ENCODE results near the gene CRTC2.
A peak's percentile ranks its signal among the peaks of the same experiment; 100 is the strongest.

CRTC2 gene

GRCh38 chr1:153945795-153946621 is 12.4 kb downstream of the CRTC2 start:
- peak; percentile 89 for DNase-seq (ENCODE audit: low spot score)

GRCh38 chr1:153945131-153945794 is 13.1 kb downstream of the CRTC2 start:
- DNase-seq (ENCODE audit: low spot score): peak; percentile 53

- no peak for DNase-seq (ENCODE audit: low spot score)
Measured at GRCh38 chr1:153944827-153945117, 13.6 kb downstream of the CRTC2 start.

DNA sequence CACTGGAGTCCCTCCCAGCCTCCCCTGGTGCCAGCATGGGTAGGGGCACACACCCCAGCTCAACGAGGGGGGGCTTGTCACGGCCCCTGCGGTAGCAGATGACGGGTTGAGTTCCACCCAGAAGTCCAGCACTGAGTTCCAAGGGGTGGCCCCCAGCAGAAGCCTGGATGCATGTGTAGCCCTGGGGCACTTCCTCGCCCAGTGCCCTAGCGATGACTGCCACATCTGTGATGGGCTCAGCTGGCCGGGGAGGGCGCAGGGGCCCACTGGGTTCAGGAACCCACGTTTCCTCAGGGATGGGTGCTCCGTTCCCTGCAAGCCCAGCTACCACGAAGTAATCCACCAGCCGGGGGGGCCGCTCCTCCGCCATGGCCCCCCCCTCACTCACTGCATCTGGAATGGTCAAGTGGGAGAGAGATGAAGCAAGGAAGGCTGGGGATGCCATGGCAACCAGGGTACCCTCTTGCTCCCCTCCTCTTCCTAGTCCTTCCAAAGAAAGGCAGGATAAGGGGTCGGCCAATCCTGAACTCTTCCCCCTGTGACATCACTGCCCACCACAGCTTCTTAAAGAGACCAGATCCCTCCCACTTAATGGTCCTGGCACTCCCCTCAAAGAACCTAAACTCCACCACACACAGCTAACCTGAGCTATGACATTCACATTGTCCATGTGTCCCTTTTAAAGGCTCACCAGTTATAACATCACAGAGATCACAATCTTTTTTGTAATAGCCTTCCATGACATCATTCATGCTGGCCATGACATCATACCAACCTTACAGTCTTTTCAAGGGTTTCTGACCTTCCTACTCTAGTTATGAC is 14.2 kb downstream of the CRTC2 start:
- DNase-seq (ENCODE audit: low spot score): no peak

DNA sequence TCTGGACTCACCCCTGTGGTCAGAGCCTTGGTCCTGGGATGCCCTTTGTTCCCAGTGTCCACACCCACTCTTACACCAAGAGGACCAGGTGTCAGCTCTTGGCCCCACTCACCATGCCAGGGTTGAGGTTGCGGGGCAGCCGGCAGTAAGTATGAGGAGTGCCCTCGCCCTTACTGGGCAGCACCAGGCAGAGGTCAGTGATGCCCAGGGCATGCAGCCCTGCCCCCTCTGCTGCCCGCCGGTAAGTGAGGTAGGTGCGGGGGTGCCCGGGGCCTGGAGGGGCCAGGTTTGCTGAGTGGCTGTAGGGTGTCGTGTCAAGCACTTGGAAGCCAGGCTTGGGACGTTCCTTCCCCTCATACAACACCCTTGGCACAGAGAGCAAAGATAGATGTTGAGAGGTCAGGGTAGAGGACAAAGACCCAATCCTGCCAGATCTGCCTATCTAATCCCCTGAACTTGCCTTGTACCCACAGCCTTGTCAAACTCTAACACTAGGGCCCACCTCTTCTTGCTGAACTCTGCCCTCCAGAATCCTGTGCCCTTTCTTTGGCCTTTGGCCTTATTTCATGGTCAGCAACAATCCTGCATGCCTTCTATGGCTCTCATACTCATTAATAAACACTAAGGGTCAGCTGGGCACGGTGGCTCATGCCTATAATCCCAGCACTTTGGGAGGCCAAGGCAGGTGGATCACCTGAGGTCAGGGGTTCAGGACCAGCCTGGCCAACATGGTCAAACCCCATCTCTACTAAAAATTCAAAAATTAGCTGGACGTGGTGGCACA is 15.5 kb downstream of the CRTC2 start:
- no peak for DNase-seq (ENCODE audit: low spot score)

DNA sequence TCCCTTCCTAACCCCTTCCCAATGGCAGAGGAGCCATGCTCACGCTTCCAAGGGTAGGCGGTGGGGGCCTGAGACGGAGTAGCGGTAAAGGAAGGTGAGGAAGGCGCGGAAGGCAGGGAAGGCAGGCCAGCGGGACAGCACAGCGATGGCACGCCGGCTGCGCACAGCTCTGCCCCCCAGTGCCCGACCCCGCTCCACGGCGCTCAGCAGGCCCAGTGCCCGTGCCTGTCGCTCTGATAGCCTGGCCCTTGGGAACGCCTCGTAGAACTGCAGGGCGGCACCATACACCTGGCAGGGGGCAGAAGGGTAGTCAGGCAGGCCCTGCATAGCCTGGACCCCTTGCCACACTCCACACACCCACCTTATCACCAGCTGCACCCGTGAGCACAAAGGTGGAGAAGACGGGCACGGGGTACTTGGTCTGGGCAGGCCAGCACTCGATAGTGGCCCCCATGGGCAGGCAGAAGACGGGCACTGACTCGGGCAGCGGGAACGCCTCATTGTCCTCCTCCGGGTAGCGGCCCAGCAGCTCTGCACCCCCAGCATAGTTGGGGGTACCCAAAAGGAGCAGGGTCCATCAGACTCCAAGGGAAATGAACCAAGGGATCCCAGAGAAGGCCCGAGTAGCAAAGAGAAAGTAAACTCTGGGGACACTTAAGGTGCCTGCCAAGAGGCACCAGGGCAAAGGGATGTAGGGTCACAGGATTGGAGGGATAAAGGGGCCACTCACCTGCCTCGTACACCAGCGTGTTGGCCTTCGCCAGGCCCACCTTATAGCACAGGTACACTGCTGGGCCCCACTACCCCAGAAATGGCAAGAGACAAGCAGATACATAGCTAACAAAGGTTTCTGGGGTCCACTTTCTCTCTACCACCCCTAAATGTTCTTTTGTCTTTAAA is 16.3 kb downstream of the CRTC2 start:
- DNase-seq (ENCODE audit: low spot score): no peak

GRCh38 chr1:153940756-153941155 is 17.7 kb downstream of the CRTC2 start:
- no peak for DNase-seq (ENCODE audit: low spot score)

- no peak for DNase-seq (ENCODE audit: low spot score)
Measured at GRCh38 chr1:153939476-153939875, 18.9 kb downstream of the CRTC2 start.

DNA sequence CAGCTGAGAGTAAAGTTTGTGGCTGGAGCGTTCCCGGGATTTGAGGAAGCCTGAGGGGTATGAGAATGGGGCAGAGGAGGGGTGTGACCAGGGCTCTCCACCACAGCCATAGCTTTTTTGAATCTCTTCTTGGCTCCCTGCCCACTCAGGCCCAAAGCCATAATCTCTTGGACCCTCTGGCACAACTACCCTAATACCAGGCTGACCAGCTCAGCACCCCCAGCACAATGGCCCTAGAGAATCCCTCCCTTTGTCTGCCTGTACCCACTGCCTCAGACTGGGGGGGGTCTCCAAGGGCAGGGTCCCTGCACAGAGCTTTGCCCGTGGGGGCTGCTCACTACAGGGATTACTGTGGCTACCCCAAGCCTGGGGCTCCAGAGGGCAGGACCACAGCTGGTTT is 19.4 kb downstream of the CRTC2 start:
- no peak for DNase-seq (ENCODE audit: low spot score)

GRCh38 chr1:153937331-153937730 is 21.1 kb downstream of the CRTC2 start:
- DNase-seq (ENCODE audit: low spot score): no peak

- no peak for DNase-seq (ENCODE audit: low spot score)
Measured at GRCh38 chr1:153936011-153936802, 22.2 kb downstream of the CRTC2 start.

DNA sequence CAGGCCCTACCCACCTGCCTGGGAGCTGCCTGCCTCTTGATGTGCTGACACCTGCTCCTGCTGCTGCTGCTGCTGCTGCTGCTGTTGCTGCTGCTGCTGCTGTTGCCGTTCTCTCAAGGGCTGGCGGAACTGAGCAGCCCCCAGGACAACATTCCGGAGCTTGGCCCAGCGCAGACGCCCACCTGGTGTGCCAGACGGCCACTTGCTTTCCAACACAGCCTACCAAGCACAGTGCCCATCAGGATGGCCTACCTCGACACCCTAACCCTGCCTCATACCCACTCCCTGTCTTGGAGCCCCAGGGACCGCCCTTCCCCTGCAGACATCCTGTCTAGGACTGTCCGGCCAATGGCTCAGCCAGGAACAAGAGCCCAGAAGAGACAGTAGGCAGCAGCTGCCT is 23.7 kb downstream of the CRTC2 start:
- no peak for DNase-seq (ENCODE audit: low spot score)

DNA sequence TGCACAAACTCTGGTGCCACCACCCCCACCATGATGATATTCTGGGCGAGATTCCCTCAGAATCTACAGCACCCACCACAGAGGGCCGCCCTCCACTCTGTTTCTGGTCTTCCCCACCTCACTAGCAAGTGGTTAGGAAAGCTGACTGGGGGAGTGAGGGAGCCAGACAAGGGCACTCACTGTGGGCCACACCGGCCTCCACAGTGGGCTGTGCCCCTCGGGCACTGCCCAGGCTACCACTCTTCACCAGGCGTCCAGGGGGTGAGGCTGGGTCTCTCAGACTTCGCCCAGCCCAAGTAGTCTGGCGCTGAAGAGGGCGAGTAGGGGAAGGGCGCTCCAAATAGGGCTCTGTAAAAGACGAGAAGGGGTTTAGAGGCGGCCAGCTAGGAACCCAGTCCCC is 24.5 kb downstream of the CRTC2 start:
- no peak for DNase-seq (ENCODE audit: low spot score)

DNA sequence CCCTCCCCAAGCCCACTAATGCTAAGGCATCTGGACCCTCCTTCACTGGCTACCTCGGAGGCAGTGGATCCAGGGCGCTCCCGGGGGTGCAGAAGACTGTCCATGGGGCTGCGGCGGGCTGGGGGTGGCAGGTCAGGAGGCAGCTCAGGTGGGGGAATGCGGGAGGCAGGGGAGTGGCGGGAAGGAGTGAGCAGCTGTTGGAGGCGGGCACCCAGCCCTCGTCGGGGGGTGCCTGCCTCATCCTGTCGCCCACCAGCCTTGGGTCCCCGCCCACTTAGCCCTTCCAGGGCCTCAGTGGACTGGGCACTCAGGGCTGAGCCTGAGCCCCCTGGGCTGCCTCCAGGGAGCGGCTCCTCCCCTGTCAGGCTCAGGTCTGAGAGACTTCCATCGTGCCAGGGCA is 25.0 kb downstream of the CRTC2 start:
- DNase-seq (ENCODE audit: low spot score): no peak

GRCh38 chr1:153932156-153933131 is 26.0 kb downstream of the CRTC2 start:
- DNase-seq (ENCODE audit: low spot score): no peak

DNA sequence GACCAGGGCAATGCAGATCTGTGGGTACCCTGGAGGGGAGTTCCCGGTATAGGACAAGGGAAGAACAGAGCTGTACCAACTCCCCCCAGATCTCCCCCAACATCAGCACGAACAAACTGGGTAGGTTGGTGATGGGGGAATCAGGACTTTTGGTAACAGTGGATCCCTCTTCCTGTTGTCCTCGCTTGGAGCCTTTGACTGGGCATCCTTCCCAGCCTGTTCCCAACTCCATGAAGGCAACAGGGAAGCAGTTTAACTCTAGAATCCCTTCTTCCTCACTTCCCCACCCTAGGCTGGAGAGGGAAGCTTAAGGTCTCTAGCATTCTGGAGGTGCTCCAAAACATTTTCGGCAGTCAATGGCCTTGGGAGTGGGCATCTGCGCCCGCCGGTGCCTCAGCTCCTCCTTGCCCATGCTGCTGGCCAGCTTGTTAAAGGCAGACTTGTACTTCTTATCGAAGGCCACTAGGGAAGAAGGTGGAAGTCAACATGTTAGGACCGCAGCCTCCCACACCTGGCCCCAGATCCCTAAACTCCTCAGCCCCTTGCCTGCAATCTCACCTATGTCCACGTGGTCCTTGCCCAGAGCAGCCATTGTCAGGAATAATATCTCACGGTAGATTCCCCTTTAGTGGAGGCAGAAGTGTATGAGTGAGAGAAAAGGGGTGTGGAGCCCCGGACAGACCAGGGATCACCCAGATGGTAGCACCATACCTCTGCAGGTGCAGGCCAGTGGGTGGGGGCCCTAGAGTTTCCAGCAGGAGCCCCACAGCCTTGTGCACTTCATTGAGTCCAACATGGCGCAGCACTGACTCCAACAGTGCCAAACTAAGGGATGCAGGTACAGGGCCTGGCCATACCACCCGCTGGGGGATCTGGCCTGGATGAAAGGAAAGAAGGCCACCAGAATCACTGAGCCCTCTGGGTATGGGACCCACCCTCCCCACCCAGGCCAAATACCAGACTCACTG is 28.1 kb downstream of the CRTC2 start:
- DNase-seq (ENCODE audit: low spot score): no peak

DNA sequence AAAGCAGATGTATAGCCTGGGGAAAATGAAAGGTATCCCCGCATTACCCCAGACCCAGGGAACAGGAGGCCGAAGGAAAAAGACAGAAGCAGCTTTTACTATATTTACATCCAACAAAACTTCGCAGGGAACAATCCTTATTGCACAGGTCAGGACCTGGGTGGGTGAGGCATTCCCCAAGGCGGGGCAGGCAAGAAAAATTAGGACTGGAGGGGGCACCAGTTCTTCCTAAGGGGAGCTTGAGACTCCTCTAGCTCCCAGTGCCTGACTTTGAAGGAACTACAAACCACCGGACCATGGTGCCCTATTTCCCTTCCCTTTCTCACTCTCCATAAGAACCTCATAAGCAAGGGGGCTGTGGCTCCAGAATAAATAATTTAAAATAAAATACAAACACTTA is 29.0 kb downstream of the CRTC2 start:
- DNase-seq (ENCODE audit: low spot score): no peak

DNA sequence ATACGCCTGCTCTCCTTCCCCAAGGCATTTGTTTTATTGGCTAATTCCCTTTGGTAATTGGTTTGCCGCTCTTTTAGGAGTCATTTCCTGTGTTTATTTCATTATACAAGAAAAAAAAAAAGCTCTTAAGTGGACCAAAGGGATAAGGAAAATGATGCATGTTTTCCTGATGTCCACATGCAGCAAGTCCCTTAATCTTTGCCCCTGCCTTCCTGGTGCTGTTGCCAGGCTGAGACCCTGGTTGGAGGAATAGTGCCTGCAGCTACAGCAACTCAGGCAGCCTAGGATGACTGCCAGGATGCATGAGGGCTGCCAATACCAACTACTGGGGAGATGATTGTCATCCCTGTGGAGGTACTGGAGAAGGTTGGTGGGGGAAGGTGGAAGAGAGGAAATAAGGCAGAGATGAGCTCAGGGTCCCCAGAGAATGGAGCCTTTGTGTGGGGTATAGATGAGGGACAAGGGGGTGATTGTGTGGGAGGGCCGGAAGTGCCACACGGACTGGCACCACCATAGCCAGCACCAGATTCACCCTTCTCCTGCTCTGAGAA is 29.5 kb downstream of the CRTC2 start:
- peak; percentile 23 for DNase-seq (ENCODE audit: low spot score)

All from AG08396 (cell line).